Stimulated activated CD4-positive, alpha-beta T cell treated with anti-CD3 and anti-CD28 coated beads, Interleukin-4, amount 100 ng/mL, for 24 hours (primary cell): ENCODE results near the gene FOXC2.

Experiments
- DNase-seq: peaks from one replicate; pipeline ENCODE4 v3.0.0-alpha.2; 2020

FOXC2 gene

GRCh38 chr16:86566601-86566965 is at the start of gene FOXC2:
Gene FOXC2 (plus strand): TSS chr16:86566829. CDS start chr16:86567336, 507 bp downstream.
- DNase-seq, result peak; percentile 59

- DNase-seq, result no peak
These were observed 49.6 kb upstream of the FOXC2 start for GRCh38 chr16:86517033-86517432.

- DNase-seq, result peak; percentile 22
These were observed 48.9 kb upstream of the FOXC2 start for GRCh38 chr16:86517652-86518258.

GRCh38 chr16:86519007-86519648 is 47.5 kb upstream of the FOXC2 start:
- DNase-seq, result no peak

- DNase-seq, result peak; percentile 60
These were observed 46.8 kb upstream of the FOXC2 start for GRCh38 chr16:86519649-86520316.

GRCh38 chr16:86520317-86521210 is 46.1 kb upstream of the FOXC2 start:
- DNase-seq, result no peak

GRCh38 chr16:86521236-86522197 is 45.1 kb upstream of the FOXC2 start:
- DNase-seq, result no peak

GRCh38 chr16:86522634-86523033 is 44.0 kb upstream of the FOXC2 start:
- DNase-seq, result no peak

- no peak for DNase-seq
These were observed 43.4 kb upstream of the FOXC2 start for GRCh38 chr16:86523166-86523740.

- no peak for DNase-seq
These were observed 42.6 kb upstream of the FOXC2 start for GRCh38 chr16:86524029-86524428.

- no peak for DNase-seq
These were observed 40.9 kb upstream of the FOXC2 start for GRCh38 chr16:86525696-86526095.

- DNase-seq, result no peak
These were observed 39.3 kb upstream of the FOXC2 start for GRCh38 chr16:86527366-86527765.

GRCh38 chr16:86528061-86528929 is 38.3 kb upstream of the FOXC2 start:
- no peak for DNase-seq

GRCh38 chr16:86529160-86529559 is 37.5 kb upstream of the FOXC2 start:
- DNase-seq, result no peak

GRCh38 chr16:86530251-86531190 is 36.1 kb upstream of the FOXC2 start:
- DNase-seq, result no peak

GRCh38 chr16:86531191-86531545 is 35.5 kb upstream of the FOXC2 start:
- DNase-seq, result no peak

GRCh38 chr16:86531641-86532525 is 34.7 kb upstream of the FOXC2 start:
- no peak for DNase-seq

- no peak for DNase-seq
These were observed 34.2 kb upstream of the FOXC2 start for GRCh38 chr16:86532526-86532815.

- no peak for DNase-seq
These were observed 33.6 kb upstream of the FOXC2 start for GRCh38 chr16:86533076-86533475.
